ENCODE data around the gene IL22RA2. TPM values are rescaled to one million over a fixed set of nuclear protein-coding genes. Genes with fewer than 3 reads are reported as not detected.

Gene IL22RA2
- total RNA-seq, 4 donors from 2014 or later: 0.08 to 0.30 (median 0.22) TPM; not detected in 1

- 75 to 78% methylated on average over 3 of the region's 3 CpGs for WGBS, 2 donors
- intact Hi-C loops (cut with DNase I; ENCODE audit: low total_unique reads): no loop called here
Measured at GRCh38 chr6:137150072-137150471, 23.4 kb downstream of the IL22RA2 start.

GRCh38 chr6:137149035-137149393 lies 24.4 kb downstream of the IL22RA2 start:
- DNase-seq (ENCODE audit: low spot score in 2 of 2): no peak
- intact Hi-C loops (cut with DNase I; ENCODE audit: low total_unique reads): no loop called here
- WGBS, 2 donors: 50 to 88% methylated on average over 1 of the region's 1 CpG
- no peak overlapping the region for H3K4me3 ChIP-seq (ENCODE audit: low read depth, poor library complexity, severe bottlenecking)
- TF ChIP-seq CTCF (IDR thresholded peaks at IDR 0.05): no peak
- no peak for TF ChIP-seq POLR2A (IDR thresholded peaks at IDR 0.05)

More at GRCh38 chr6:137150072-137150471, 23.4 kb downstream of the IL22RA2 start:
- H3K4me3 ChIP-seq (ENCODE audit: low read depth, poor library complexity, severe bottlenecking): no peak overlapping the region
- TF ChIP-seq CTCF (IDR thresholded peaks at IDR 0.05) (no peak), POLR2A (IDR thresholded peaks at IDR 0.05) (no peak)
- DNase-seq (ENCODE audit: low spot score in 2 of 2): no peak

- no peak overlapping the region for H3K4me3 ChIP-seq (ENCODE audit: low read depth, poor library complexity, severe bottlenecking)
- TF ChIP-seq POLR2A (IDR thresholded peaks at IDR 0.05) (no peak), CTCF (IDR thresholded peaks at IDR 0.05) (no peak)
- WGBS, 2 donors: 68 to 71% methylated on average over 2 of the region's 2 CpGs
- no peak for DNase-seq (ENCODE audit: low spot score in 2 of 2)
- intact Hi-C loops (cut with DNase I; ENCODE audit: low total_unique reads): no loop called here
Measured at GRCh38 chr6:137148306-137149034, 25.0 kb downstream of the IL22RA2 start.

- intact Hi-C loops (cut with DNase I; ENCODE audit: low total_unique reads): no loop called here
- no peak overlapping the region for H3K4me3 ChIP-seq (ENCODE audit: low read depth, poor library complexity, severe bottlenecking)
- DNase-seq (ENCODE audit: low spot score in 2 of 2): no peak
- TF ChIP-seq POLR2A (IDR thresholded peaks at IDR 0.05): no peak
- TF ChIP-seq CTCF (IDR thresholded peaks at IDR 0.05): no peak
- whole genome bisulfite sequencing, 2 donors: 95% methylated on average over 4 of the region's 4 CpGs
Measured at GRCh38 chr6:137147195-137147594, 26.2 kb downstream of the IL22RA2 start.

GRCh38 chr6:137146206-137146605 lies 27.2 kb downstream of the IL22RA2 start:
- no peak for DNase-seq (ENCODE audit: low spot score in 2 of 2)
- WGBS, 2 donors: 93 to 98% methylated on average over 4 of the region's 4 CpGs
- TF ChIP-seq CTCF (IDR thresholded peaks at IDR 0.05): no peak
- no peak for TF ChIP-seq POLR2A (IDR thresholded peaks at IDR 0.05)
- intact Hi-C loops (cut with DNase I; ENCODE audit: low total_unique reads): no loop called here
- H3K4me3 ChIP-seq (ENCODE audit: low read depth, poor library complexity, severe bottlenecking): no peak overlapping the region

GRCh38 chr6:137145421-137145820 lies 28.0 kb downstream of the IL22RA2 start:
- WGBS, 2 donors: 75 to 81% methylated on average over 4 of the region's 4 CpGs
- no peak for DNase-seq (ENCODE audit: low spot score in 2 of 2)
- intact Hi-C loops (cut with DNase I; ENCODE audit: low total_unique reads): no loop called here
- no peak for TF ChIP-seq CTCF (IDR thresholded peaks at IDR 0.05)
- TF ChIP-seq POLR2A (IDR thresholded peaks at IDR 0.05): no peak
- H3K4me3 ChIP-seq (ENCODE audit: low read depth, poor library complexity, severe bottlenecking): no peak overlapping the region
